ENCODE measurements around the gene TCF20. TPM values are rescaled to one million over a fixed set of nuclear protein-coding genes. Genes with fewer than 3 reads are reported as not detected.

The TCF20 gene
- total RNA-seq, 1 donor from 2014 or later: 52.4 TPM

DNA sequence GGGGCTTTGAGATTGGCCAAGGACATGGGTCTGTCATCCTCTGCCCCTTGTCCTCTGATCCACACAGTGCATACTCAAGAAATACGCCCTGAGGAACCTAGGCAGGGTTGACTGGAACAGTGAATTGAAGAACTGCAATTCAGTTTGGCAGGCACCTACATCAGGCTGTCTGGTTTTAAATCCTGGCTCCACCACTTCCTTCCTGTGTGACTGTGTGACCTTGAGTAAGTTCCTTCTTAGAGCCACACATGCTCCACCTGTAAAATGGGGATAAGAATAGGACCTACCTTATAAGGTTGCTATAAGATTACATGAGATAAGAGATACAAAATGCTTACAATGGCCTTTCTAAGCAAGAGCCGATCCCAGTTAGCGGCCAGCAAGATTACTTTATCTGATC is 15.8 kb upstream of the TCF20 start:
- DNase-seq (ENCODE audit: low read depth): no peak
- TF ChIP-seq, protein P1, sequence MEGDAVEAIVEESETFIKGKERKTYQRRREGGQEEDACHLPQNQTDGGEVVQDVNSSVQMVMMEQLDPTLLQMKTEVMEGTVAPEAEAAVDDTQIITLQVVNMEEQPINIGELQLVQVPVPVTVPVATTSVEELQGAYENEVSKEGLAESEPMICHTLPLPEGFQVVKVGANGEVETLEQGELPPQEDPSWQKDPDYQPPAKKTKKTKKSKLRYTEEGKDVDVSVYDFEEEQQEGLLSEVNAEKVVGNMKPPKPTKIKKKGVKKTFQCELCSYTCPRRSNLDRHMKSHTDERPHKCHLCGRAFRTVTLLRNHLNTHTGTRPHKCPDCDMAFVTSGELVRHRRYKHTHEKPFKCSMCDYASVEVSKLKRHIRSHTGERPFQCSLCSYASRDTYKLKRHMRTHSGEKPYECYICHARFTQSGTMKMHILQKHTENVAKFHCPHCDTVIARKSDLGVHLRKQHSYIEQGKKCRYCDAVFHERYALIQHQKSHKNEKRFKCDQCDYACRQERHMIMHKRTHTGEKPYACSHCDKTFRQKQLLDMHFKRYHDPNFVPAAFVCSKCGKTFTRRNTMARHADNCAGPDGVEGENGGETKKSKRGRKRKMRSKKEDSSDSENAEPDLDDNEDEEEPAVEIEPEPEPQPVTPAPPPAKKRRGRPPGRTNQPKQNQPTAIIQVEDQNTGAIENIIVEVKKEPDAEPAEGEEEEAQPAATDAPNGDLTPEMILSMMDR (IDR thresholded peaks at IDR 0.05; ENCODE audit: insufficient read depth, low read length, poor library complexity, severe bottlenecking): no peak
- Histone ChIP-seq H3K36me3 (ENCODE audit: control insufficient read depth, insufficient read depth, low read length) (no peaks in the 10 kb centered on the region), H3K4me3 (ENCODE audit: low read depth, low read length) (no peak overlapping the region), H3K27me3 (ENCODE audit: control insufficient read depth, insufficient read depth, low read length) (peaks cover 43% of the 10 kb centered on the region)

DNA sequence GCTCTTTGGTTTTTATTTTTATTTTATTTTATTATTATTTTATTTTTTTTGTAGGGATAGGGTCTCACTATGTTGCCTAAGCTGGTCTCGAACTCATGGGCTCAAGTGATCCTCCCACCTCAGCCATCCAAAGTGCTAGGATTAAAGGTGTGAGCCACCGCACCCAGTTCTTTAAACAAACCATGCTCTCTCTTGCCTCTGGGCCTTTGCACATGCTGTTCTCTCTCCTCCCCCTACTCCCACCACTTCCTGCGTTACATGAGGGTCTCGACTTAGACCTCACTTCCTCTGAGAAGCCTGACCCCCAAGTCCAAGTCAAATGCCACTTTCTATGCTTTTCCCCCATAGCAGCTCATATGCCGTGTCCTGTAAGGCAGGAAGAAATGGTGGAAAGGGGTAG is 15.2 kb upstream of the TCF20 start:
- no peak for DNase-seq (ENCODE audit: low read depth)
- peaks cover 43% of the 10 kb centered on the region for H3K27me3 ChIP-seq (ENCODE audit: control insufficient read depth, insufficient read depth, low read length)
- TF ChIP-seq, protein P1 (IDR thresholded peaks at IDR 0.05; ENCODE audit: insufficient read depth, low read length, poor library complexity, severe bottlenecking): no peak
- no peak overlapping the region for H3K4me3 ChIP-seq (ENCODE audit: low read depth, low read length)
- H3K36me3 ChIP-seq (ENCODE audit: control insufficient read depth, insufficient read depth, low read length): no peaks in the 10 kb centered on the region

DNA sequence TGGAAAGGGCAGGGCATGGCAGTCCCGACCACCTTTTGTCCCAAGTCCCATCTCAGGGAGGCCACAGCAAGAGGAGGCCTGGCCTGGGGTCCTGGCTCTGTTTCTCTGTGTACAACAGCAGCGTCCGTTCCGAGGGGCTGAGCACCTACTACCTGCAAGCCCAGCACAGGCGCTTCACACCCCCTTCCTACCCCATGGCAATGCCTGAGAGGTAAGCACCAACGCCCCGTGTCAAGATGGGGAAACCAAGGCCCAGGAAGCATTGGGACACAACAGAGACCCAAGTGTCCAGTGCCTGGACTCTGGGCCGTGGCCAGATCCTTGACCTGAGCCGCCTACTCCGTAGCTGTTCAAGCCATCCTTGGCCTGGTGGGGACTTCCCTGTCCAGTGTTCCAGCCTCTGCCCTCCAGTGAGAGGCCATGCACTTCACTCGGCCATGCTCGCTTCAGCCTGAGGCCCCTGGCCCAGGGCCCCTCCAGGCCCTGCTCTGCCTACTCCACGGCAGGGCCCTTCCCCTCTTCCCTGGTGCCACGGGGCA is 14.3 kb upstream of the TCF20 start:
- H3K4me3 ChIP-seq (ENCODE audit: low read depth, low read length): no peak overlapping the region
- TF ChIP-seq, protein P1 (IDR thresholded peaks at IDR 0.05; ENCODE audit: insufficient read depth, low read length, poor library complexity, severe bottlenecking): no peak
- DNase-seq (ENCODE audit: low read depth): no peak
- no peaks in the 10 kb centered on the region for H3K36me3 ChIP-seq (ENCODE audit: control insufficient read depth, insufficient read depth, low read length)
- peaks cover 39% of the 10 kb centered on the region for H3K27me3 ChIP-seq (ENCODE audit: control insufficient read depth, insufficient read depth, low read length)

DNA sequence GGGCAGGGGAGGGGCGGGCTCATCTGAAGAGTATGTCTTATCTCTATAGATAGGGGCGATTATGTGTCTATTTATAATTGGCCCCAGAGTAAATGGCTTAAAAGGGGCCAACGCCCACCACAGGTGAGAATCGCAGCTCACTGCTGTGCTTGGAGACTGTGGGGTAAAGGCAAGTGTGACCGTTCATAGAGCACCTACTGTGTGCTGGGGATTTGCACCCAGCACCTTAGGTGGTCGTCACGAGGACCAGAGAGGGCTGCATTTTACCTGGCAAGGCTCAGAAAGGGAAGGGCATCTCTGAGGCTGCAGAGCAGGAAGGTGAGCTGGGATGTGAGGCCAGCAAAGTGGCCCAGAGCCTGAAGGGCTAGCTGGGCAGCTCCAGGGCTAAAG is 13.7 kb upstream of the TCF20 start:
- no peaks in the 10 kb centered on the region for H3K36me3 ChIP-seq (ENCODE audit: control insufficient read depth, insufficient read depth, low read length)
- TF ChIP-seq, protein P1 (IDR thresholded peaks at IDR 0.05; ENCODE audit: insufficient read depth, low read length, poor library complexity, severe bottlenecking): no peak
- DNase-seq (ENCODE audit: low read depth): no peak
- peaks cover 36% of the 10 kb centered on the region for H3K27me3 ChIP-seq (ENCODE audit: control insufficient read depth, insufficient read depth, low read length)
- no peak overlapping the region for H3K4me3 ChIP-seq (ENCODE audit: low read depth, low read length)

DNA sequence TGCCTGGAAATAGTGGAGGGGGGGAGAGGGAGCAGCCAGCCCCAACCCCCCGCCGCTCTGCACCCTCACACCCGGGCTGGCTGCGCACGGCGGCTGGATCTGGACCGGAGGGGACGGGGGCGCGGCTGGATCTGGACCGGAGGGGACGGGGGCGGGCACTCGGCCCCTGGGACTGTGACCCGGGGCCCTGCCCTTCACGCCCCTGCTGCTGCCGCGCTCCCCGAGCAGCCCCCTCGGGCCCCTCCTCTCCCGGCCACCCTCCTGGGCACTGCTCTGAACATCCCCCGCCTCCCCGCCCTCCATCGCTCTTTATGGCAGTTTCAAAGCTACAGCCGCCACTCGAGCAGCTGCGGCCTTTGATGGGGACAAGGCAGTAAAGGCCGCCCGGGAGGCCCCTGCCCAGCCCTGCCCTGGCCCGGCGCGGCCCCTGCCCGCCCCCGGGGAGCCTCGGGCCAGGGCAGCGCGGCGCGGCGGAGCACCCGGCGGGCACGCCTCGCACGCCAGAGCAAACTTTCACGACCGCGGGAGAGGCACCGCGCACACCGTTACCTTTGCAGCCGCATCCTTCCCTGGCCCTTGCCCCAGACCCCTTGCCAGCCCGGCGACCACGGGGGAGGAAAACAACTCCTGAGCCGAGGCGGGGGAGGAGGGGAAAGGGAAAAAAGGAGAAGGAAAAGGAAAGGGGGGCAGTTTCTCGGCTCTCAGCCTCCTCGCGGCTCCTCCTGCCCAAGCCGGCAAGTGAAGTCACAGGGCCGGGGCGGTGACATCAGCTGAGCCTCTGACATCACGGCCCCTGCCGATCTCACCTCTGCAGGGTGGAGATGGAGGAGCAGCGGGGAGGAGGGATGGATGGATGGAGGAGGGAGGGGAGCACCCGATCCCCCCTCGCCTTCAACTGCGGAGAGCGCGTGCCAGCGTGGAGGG is 13.1 kb upstream of the TCF20 start:
- TF ChIP-seq, protein P1 (IDR thresholded peaks at IDR 0.05; ENCODE audit: insufficient read depth, low read length, poor library complexity, severe bottlenecking): no peak
- DNase-seq (ENCODE audit: low read depth): no peak
- H3K4me3 ChIP-seq (ENCODE audit: low read depth, low read length): no peak overlapping the region

More for the DNA sequence above, 13.1 kb upstream of the TCF20 start:
- no peaks in the 10 kb centered on the region for H3K36me3 ChIP-seq (ENCODE audit: control insufficient read depth, insufficient read depth, low read length)
- peaks cover 34% of the 10 kb centered on the region for H3K27me3 ChIP-seq (ENCODE audit: control insufficient read depth, insufficient read depth, low read length)

Data from kidney epithelial cell (primary cell).